Ramos (cell line): Measurements from ENCODE around the gene FAM3D.

Source experiments
- in situ Hi-C: fragments of 300-500 bp; cut with MboI; formaldehyde crosslinking; loops from one replicate; pipeline ENCODE4 v1.14.3; 2022; ENCODE audit warnings: low sequenced_read_pairs; ENCODE audit not compliant: unreplicated experiment

Gene FAM3D

GRCh38 chr3:58607816-58608215, 58.8 kb downstream of the FAM3D start:
- in situ Hi-C loops = no loop called here

GRCh38 chr3:58606693-58607092, 59.9 kb downstream of the FAM3D start:
- in situ Hi-C loops = no loop called here

- in situ Hi-C loops = no loop called here
Measured at GRCh38 chr3:58604031-58604430, 62.5 kb downstream of the FAM3D start.

- in situ Hi-C loops = no loop called here
Measured at GRCh38 chr3:58603606-58604005, 63.0 kb downstream of the FAM3D start.

DNA sequence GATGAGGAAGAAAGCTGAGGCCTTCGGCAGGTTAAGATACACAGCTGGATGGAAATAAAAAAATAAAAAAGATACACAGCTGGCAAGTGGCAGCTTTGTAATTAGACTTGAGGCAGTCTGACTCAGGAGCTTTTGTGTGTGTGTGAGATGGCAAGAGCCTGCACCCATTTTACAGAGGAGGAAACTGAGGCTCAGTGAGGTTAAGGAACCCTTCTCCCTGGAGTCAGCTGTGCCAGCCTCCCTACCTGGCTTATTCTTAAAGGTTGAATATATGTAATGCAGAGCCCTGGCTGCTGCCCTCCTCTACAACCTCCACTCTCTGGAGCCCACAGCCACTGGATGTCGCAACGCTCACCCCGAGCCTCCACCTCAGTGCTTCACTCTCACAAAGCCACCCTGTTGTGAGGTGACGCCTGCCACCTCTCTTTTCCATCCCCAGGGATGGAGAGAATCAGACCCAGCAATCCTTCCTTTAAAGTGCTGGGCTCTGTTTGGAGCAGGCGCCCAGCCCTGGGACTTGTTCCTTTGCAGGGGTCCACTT, 68.7 kb downstream of the FAM3D start:
- in situ Hi-C loops = no loop called here

GRCh38 chr3:58596834-58597518, 69.6 kb downstream of the FAM3D start:
- in situ Hi-C loops = no loop called here

- in situ Hi-C loops = no loop called here
Measured at GRCh38 chr3:58594117-58594516, 72.5 kb downstream of the FAM3D start.

GRCh38 chr3:58591517-58592510, 74.8 kb downstream of the FAM3D start:
- in situ Hi-C loops = no loop called here

DNA sequence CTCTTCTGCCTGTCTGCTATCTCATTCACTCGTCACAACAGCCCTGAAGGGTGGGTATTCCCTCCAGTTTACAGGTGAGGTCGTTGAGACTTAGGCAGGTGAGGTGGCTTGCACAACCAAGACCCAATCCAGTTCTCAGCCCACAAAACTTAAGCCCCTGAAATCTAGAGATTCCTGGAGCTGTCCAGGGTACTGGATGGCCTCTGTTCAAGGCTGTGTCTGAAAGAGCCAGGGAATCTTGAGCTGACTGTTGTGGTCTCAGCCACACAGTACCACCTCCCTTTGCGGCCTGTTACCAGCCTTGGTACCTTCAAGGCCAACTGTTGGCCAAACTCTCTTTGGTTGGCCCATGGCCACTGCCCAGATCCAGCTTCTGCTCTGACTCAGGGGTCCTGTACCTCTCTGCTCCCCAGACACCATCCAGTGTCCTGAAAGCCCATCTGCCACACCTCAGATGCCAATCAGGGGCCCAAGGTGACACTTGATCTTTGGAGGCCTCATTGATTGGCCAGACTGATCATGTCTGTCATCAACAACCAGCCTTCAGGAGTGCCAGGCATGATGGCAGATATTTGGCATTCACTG, 78.5 kb downstream of the FAM3D start:
- in situ Hi-C loops = no loop called here

- in situ Hi-C loops = no loop called here
Measured at GRCh38 chr3:58586776-58587192, 79.8 kb downstream of the FAM3D start.

DNA sequence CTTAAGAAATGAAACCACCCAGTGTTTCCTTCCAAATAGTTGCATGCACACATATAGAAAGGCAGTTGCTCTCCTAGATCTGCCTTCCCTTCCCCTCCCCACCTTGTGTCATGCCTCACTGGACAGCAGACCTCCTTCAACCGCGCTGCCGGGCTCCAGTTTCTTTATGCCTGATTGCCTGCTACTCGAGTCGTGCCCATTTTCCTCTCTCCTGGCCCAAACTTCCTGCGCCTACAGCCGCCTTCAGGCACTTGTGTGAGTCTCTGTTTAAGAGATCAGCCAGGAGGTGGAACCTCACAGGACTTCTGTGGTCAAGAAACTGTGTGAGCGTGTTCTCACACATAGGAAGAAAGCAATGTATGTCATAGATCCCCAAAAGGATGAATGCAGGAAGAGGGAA, 80.6 kb downstream of the FAM3D start:
- in situ Hi-C loops = no loop called here

- in situ Hi-C loops = no loop called here
Measured at GRCh38 chr3:58585005-58585786, 81.4 kb downstream of the FAM3D start.

GRCh38 chr3:58584690-58585004, 81.9 kb downstream of the FAM3D start:
- in situ Hi-C loops = no loop called here
